HG02970 (cell line): ENCODE data around the gene CEMP1.
"Not testable (repeated sequence)": the region's sequence is repeated elsewhere in the genome, so short reads cannot be mapped to it uniquely, and the experiment has no call there.

ENCODE experiments used
- ATAC-seq: cut with Tn5 transposase; IDR thresholded peaks from one replicate; pipeline ENCODE4 v1.9.1; 2021; ENCODE audit warnings: mild to moderate bottlenecking, moderate library complexity, moderate number of reproducible peaks; ENCODE audit not compliant: unreplicated experiment, low FRiP score

Gene CEMP1

DNA sequence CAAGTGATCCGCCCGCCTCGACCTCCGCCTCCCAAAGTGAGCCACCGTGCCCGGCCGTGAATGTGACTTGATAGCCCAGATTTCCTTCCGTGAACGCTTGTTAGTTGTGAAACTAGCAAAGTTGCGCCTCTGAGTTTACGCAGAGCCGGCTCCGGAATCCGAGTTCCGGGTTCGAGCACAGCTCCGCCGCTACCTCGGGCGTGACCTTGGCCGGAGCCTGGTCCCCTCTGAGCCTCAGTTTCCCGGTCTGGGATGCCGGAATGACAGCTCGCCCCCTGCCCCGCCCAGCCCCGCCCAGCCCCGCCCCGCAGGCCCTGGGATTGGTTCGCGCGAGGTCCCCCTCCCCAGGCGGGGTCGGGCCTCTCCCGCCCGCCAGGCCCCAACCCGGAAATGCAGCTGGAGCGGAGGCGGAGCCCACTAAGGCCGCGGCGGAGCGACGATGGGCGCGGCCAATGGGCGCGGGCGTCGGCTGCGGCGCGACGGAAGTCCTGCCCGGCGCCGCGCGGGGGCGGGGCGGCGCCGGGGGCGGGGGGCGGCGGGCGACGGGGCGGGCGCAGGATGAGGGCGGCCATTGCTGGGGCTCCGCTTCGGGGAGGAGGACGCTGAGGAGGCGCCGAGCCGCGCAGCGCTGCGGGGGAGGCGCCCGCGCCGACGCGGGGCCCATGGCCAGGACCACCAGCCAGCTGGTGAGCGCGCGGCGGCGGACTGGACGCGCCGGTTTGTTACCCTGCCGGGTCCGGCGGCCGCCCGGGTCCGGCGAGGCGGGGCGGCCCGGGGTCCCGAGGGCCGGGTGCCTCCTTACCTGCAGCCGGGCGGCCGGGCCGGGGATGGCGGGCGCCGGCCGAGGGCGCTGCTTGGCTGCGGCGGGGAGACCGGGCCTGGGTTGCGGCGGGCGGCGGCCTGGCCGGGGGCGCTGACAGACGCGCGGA lies 6.5 kb upstream of the CEMP1 start, which contains the start of gene PDPK1:
Gene PDPK1, plus strand, starts transcription at position 571 of the 929 bp plus-strand sequence. Its CDS starts 92 bp downstream, at position 663.
- ATAC-seq = peak; percentile 85

DNA sequence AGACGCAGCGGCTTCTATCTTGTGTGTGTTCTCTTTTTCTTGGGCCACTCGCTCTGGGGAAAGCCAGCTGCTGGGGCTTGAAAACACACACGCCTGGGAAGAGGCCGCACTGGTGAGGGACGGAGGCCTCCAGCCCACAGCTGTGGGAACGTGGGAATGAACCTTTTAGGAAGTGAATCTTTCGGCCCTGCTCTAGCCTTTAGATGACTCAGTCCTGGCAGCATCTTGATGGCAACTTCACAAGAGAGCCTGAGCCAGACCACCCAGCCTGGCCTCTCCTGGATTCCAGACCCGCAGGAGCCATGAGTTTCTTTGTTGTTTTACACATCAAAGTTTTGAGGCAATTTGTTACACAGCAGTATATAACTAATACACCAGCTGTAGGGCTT lies 4.4 kb upstream of the CEMP1 start:
- no peak for ATAC-seq

DNA sequence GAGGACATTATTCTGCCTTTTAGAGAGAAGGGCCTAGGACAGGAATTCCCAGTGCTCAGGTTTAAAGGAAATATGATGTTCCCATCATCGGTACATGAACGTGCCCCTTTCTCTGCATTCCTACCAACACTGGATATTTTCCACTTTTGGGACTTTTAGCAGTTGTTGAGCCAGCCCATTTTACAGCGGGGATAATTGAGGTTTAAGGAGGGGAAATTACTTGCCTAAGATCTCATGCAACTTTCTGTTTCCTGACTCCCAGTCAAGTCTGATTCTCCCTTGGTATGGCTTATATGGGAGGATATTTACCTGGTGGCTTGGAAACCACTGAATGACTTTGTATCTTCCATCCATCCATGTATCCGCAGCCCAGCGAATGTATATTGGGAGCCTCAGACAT lies 3.1 kb upstream of the CEMP1 start:
- ATAC-seq = not testable (repeated sequence)

DNA sequence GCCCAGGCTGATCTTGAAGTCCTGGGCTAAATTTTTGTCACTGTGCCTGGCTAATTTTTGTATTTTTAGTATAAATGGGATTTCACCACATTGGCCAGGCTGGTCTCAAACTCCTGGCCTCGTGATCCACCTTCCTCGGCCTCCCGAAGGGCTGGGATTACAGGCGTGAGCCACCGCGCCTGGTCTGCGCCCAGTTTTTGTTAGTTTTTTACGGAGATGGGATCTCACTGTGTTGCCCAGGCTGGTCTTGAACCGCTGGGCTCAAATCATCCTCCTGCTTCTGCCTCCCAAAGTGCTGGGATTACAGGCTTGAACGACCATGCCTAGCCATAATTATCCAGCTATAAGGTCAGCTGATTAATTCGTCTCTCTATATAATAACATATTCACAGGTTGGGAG lies 2.7 kb upstream of the CEMP1 start:
- ATAC-seq = no peak

DNA sequence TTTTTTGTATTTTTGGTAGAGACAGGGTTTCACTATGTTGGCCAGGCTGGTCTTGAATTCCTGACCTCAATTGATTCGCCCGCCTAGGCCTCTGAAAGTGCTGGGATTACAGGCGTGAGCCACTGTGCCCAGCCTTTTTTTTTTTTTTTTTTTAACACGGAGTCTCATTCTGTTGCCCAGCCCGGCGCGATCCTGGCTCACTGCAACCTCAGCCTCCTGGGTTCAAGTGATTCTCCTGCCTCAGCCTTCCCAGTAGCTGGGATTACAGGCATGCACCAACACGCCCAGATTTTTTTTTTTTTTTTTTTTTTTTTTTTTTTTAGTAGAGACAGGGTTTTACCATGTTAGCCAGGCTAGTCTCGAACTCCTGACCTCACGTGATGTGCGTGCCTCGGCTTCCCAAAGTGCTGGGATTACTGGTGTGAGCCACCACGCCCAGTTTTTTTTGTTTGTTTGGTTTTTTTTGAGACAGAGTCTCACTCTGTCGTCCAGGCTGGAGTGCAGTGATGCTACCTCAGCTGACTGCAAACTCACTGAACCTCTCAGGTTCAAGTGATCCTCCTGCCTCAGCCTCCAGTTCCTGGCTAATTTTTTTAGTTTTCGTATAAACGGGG lies 2.0 kb upstream of the CEMP1 start:
- not testable (repeated sequence) for ATAC-seq

DNA sequence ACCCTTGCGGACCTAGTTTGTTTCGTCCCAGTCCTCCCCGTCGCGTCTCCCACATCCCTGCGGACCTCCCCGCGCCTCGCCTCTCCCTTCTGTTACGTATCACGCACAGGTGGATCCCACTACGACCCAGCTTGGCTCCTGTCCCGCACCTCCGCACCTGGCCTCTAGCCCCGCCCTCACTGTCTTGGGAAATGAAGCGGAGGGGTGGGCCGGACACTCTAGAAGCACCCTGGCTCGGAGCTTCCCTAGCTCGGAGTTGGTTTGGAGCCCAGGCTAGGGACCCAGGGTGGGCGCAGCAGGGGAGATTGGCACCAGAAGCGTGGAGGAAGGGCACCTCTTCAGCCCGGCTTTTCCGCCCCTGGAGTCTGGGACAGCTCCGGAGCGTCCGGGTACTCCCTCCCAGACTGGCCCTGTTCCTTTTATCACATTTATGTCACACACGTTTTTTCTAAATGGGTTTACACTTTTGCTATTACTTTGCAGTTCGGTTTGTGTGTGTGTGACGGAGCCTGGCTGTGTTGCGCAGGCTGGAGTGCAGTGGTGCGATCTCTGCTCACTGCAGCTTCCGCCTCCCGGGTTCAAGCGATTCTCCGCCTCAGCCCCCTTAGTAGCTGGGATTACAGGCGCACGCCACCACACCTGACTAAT lies 1.4 kb upstream of the CEMP1 start:
- no peak for ATAC-seq

DNA sequence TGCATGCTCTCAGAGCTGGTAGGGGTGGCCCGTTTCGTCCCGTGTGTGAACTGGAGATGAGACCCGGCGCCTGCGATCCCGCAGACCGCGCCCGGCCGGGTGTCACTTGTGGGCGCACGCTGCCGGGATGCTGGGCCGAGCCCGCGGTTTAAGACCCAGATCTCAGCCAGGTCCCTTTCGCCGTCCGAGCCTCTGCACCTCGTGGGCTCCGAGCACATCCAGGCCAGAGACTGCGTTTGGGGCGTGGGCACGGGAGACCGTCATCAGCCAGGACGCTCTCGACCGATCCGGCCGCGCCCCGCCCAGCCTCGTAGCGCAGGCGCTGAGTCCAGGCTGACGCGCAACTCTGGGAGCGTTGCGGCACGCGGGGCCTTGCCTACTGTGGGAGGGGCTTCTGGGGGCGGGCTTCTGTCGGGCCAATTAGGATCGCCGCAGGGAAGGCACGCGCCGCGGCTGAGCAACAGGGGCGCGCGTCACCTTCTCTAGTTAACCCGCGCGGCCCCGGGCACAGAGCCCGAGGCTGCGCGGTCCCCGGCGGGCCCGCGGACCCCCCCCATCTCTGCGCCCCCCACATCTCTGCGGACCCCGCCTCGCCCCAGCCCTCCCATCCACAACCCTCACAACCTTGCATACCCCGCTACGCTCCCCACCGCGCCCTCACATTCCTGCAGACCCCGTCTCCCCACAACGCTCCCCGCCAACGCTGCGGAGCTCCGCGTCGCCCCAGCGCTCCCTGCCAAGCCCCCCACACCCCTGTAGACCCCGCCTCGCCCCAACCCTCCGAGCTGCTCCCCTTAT lies 687 bp upstream of the CEMP1 start:
- ATAC-seq = peak; percentile 80

DNA sequence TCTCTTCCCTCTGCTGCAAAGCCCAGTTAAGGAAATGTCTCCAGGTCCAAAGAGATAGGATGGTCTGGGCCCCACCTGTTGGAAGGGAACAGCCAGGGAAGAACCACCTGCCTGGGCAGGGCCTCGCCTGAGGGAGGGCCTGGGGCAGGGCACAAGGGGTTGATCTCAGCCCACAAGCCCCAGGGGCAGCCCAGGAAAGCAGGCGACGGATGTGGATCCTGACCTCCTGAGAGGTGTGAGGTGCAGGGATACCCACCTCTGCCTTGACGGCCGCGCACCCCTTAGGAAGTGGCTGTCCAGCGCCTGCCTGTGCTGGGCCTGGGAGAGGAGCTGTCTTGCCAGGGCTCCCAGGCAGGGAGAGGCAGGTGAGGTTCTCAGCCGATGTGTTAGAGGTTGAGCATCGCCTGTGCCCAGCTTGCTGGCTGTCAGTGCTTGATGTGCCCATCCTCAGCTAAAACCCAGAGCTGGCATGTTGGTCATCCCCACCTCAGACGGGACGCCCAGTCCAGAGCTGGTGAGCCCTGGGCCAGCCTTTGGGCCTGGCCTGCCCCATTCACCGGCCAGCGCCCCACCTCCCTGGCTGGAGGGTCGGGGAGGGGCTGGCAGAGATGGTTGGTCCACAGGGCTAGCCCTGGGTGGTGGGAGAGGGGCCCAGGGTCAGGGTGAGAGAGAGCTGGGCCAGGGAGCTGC lies 434 bp downstream of the CEMP1 start:
- ATAC-seq = no peak

DNA sequence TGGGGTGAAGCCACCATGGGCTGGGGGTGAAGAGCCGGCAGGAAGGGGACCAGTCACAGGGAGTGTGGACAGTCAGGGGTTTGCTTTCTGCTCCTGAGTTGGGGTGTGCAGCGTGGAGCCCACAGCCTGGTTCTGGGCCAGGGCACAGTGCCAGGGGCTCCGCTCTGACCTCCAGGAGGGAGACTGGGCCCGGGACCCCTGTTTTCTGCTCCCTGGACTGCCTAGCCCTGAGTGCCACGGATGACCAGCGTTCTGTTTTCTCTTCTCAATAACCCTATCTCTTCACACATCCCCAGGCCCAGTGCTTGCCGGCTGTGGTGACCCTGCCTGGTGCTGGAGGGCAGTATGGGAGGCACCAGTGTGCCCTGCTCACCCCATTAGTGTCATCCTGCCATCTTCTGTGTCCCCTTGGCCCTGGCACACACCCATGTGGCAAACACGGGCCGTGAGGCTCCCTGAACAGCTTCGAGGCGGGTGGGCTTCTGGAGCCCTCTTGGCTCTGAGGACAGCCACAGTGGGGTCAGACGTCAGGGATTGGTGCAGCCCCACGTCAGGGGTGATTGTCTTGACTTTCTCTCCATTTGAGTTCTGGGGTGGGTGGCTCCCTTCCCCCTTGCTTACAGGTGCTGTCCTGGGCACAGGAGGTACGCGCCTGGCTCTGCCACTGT lies 1.1 kb downstream of the CEMP1 start:
- no peak for ATAC-seq

DNA sequence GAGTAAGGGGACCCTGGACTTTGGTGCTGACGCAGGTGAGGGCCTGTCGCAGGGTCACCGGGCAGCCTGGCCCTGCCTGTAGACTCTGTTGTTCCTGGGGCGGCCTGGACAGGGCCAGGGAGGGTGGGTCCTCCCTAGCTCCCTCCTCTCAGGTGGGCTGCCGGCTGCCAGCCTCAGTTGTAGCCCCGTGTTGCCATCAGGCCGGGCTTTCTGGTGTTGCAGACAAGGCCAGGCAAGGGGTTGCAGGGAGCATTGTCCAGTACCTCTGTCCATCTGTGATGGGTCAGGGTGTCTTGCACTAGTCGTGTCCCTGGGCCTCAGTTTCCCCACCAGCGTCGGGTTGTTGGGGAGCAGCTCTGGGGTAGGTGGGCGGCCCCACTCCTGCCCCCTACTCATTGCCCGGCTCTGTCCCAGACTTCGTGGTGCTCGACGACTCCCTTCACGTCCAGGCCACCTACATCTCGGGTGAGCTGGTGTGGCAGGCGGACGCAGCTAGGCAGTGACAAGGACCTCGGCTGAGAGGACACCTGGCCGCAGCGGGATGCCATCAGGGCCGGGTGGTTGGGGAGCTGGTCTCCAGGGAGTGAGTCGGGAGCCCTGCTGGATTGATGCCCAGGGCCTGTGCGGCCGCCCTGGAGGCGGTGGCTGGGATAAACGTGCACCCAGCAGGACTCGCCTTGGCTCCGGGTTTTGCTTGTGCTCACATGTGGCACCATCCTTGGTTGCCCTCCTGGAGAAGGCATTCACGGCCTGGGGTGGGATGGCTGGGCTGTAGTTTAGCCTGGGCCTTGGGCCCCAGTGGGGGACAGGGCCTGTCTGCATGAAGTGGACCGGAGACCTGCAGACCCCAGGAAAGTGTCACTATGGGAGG lies 1.9 kb downstream of the CEMP1 start:
- no peak for ATAC-seq

DNA sequence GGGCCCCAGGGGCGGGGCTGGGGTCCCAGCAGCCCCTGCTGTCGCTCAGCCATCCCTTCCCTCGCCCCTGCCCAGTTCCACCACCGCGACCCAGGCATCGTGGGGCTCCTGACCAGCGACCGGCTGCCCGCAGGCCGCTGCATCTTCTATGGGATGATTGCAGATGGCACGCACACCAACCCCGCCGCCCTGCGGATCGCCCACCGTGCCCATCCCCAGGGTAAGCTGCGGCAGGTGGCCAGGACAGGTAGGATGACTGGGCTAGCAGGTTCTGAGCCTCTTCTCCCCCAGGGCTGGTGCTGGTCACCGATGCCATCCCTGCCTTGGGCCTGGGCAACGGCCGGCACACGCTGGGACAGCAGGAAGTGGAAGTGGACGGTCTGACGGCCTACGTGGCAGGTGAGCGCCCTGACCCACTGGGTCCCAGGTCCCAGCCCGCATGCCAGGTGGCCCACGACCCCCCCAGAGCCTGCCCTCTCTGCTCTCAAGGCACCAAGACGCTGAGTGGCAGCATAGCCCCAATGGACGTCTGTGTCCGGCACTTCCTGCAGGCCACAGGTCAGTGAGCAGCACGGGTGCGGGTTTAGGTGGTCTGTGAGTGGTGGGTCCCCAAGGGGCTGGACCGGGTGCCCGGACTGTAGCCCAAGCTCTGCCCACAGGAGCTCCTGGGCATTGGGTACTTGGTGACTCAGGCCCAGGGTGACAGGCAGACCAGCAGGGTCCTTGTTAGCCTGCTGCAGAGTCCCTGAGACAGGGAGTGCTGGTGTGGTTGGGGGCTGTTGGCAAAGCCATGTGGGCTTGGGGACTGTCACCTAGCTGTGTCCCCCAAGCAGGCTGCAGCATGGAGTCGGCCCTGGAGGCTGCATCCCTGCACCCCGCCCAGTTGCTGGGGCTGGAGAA lies 2.8 kb downstream of the CEMP1 start:
- ATAC-seq = no peak

DNA sequence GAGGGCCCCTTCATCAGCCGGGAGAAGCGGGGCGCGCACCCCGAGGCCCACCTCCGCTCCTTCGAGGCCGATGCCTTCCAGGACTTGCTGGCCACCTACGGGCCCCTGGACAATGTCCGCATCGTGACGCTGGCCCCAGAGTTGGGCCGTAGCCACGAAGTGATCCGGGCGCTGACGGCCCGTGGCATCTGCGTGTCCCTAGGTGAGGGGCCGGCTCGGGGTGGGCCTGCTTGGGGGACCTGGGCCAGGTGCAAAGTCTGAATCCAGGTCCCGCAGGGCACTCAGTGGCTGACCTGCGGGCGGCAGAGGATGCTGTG lies 3.5 kb downstream of the CEMP1 start:
- ATAC-seq = no peak

DNA sequence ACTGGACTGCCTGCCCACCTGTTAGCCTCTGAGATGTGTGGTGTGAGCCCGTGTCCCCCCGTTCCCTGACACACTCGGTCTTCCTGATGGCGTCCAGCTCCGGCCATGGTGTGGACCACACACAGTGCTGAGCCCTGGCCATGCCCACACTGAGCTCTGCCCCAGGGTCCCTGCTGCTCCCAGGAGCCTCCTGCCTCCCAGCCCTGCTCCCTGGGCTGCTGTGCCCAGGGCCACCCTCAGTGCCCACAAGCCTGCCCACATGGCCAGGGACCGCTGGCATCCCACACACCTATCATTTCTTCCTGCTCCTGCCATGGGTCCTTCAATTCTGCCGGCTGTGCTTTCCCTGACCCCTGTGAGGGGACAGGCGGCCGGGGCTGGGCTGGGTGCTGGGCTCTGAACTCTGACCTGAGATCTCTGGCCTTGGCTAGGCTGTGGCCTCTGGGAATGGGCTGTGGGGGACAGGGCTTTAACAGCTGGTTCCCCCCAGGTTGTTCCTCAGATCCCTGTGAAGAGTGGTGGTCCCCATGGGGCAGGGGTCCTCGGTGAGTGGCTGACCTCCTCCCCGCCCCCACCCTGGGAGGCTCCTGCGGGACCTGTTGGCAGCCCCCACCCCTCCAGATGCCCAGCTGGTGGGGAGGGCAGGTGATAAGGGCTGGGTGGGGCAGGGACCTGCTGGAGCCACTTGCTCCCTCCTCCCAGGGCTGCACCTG lies 4.0 kb downstream of the CEMP1 start:
- ATAC-seq = no peak

DNA sequence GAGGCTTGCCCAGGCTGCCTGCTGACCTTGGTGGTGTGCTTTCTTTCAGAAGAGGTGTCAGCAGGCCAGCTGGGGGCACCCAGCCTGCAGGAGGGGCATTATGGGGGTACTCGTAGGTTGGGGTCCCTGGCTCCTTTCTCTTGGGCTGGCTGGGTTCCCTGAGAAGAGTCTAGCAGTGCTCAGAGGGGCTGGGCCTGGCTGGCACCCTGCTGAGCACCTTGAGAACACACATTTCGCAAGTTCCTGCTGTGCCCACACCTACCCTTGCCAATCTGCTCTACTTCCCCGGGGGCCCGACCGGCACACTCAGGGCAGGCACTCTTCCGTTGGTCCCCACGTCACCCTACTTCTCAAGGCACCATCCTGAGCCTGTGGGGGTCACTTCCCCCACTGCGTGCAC lies 5.1 kb downstream of the CEMP1 start:
- ATAC-seq = no peak

DNA sequence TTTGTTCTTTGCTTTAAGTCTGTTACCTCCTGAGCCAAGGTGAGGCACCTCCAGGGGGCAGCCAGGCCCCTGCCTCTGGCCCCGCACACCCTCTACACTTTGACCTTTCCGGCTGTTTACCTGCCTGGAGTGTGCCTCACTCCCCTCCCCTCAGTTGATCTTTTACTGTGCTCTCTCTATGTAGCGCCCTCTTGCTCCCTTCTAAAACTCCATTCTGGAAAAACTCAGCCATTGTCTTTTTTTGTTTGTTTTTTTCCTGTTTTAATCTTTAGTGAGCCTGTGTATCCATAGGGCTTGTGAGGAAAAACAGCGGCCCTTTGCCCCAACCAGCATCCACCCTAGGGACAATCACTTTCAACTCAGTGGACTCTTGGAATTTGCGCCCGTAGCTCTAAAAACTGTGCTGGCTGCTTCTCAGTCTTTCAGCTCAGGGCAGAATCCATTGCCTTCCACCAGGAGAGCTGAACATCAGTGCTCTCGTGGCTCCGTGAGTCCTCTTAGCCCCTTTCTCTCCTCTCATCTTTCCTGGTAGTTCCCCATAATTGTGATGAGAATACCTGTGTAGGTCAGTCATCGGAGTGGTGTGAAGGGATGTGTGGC lies 6.8 kb downstream of the CEMP1 start:
- ATAC-seq = no peak

DNA sequence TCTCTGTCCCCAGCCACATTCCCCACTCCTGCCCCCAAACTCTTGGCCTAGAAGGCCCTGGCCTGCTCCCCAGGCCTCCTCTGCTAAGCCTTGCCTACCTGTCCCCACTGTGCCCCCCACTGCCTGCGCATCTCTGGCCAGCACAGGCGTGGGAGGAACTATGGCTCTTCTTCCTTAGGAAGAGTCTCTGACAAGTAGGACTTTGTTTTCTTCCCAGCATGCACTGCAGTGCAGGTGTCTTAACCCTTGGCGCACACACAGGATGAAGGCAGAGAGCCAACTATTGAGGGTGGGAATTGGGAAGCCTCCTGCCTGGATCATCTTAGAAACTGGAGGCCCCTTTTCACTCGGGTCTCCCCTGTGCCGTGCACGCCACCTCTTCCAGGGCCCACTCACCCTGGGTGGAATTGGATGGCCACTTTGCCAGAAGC lies 7.4 kb downstream of the CEMP1 start:
- ATAC-seq = no peak
